ENCODE data around the gene VDAC1.
A peak's percentile ranks its signal among the peaks of the same experiment; 100 is the strongest.

Gene VDAC1

DNA sequence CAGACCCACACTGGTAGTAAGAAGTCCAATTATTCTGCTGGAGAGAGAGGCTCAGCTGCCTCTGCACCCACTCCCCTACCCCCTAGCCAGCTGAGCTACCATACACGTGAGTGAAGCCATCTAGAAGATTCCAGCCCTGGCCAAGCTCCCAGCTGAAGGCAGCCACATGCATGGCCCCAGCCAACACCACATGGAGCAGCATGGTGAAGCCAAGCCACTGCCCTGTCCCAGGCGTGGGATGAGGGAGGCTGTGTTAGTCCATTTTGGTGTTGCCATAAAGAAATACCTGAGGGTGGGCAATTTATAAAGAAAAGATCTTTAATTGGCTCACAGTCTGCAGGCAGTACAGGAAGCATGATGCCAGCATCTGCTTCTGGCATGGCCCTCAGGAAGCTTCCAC lies 20.0 kb upstream of the VDAC1 start:
- DNase-seq (ENCODE audit: low spot score), result no peak

DNA sequence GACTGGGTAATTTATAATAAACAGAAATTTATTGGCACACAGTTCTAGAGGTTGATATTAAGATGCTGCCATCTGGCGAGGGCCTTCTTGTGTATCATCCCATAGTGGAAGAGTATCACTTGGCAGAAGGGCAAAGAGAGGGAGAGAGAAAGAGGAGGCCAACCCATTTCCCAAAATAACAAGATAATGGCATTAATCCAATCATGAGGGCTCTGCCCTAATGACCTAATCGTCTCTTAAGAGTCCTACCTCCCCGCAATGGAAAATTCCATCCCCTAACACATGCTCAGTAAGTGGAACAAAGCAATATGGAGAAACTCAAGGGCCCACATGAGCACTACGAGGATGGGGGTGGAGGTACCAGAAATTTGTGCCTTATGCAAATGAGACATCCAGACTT lies 17.6 kb upstream of the VDAC1 start:
- DNase-seq (ENCODE audit: low spot score), result no peak

DNA sequence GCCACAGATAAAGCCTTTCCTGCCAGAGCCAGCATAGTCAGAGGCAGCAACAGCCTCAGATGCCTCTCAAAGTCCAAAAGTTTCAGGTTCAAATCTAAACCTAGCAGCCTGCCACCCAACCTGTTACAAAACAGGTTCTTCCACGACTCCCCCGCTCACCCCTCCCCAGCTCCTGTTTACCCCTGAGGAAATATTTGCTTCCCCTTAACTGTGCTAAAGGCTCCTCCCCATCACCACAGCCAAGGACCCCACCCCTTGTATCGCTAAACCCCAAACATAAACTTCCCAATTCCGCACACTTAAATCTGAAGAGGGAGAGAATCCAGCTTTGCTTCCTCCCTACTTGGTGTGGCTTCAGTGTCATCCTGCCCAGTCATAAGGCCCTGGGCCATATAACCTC lies 15.4 kb upstream of the VDAC1 start:
- DNase-seq (ENCODE audit: low spot score), result peak; percentile 59

DNA sequence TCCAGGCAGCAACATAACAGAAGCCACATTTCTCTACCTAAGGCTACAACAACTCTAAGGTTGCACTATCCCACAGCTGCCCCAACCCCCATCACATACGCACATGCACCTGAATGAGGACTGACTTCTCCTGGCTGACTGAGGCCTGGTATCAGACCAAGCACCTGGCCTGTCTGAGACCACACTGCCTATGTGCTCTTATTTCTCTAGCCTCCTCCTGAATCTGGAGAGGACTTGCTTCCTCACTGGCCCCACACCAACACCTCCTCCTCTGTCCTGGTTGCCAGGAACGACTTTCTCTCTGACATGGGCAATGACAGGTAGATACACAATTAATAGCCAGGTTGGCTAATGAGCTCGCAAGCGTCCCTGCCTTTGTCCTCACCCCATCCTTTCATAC lies 14.9 kb upstream of the VDAC1 start:
- no peak for DNase-seq (ENCODE audit: low spot score)

DNA sequence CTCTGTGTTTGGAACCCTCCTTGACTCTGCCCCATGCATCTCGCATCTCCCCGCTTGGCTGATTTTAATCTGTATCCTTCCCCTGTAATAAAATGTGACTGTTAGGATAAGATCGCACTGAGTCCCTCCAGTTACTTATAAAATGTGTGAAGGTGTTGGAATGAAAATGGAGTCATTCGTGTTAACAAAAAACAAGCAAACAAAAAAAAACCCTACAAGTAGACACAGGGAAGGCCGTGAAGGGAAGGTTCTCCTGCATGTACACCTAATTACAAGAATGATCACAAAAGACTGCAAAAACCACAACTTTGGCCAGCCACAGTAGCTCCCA lies 14.2 kb upstream of the VDAC1 start:
- no peak for DNase-seq (ENCODE audit: low spot score)

DNA sequence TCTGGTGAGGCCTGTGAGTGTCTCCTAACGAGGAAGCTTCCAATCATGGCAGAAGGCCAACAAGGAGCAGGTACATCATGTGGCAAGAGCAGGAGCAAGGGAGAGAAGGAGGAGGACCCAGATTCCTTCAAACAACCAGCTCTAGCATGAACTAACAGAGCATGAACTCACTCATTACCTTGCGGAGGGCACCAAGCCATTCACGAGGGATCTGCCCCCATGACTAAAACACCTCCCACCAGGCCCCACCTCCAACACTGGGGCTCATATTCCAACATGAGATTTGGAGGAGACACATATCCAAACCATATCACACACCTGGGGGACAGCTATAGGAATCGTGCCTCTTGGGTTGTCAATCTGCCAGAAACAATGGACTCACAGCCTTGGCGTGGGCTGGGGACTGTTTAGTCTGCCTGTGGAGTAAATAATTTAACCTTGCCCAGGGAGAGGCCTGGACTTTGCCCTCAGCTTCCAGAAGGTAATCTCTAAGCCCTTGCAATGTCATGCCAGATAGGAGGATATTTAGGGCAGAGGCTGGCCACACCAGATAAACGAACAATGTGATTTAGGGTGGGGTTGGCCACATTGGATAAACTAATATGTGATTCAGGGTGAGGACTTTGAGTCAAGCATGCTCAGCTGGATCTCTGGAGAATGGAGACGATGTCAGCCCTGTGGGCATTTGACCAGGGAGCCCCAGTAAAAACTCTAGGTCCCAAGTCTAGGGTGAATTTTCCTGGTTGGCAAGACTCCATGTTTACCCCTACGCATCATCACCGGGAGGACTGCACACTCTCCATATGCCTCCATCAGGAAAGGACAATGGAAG lies 13.6 kb upstream of the VDAC1 start:
- DNase-seq (ENCODE audit: low spot score), result peak; percentile 97

DNA sequence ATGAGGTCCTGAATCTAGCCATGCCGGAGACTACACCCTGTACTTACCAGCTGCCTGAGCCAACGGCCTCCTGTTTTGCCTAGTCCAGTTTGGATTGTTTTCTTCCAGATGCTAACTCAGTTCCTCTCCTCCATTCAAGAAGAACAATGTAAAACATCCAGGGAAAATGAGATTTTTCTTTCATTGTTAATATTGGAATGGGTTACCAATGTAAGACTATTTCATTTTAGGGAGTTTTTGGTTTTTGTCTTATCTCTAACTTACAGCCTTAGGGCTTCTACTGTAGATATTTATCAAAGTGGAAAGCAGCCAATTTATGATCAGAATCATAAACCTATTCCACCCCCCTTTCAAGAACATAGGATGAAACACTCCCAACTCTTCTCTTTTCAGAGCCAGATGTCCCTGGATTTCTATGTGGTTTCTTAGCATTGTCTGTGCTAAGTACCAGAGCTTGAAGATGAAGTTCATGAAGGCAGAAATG lies 3.5 kb upstream of the VDAC1 start:
- no peak for DNase-seq (ENCODE audit: low spot score)

DNA sequence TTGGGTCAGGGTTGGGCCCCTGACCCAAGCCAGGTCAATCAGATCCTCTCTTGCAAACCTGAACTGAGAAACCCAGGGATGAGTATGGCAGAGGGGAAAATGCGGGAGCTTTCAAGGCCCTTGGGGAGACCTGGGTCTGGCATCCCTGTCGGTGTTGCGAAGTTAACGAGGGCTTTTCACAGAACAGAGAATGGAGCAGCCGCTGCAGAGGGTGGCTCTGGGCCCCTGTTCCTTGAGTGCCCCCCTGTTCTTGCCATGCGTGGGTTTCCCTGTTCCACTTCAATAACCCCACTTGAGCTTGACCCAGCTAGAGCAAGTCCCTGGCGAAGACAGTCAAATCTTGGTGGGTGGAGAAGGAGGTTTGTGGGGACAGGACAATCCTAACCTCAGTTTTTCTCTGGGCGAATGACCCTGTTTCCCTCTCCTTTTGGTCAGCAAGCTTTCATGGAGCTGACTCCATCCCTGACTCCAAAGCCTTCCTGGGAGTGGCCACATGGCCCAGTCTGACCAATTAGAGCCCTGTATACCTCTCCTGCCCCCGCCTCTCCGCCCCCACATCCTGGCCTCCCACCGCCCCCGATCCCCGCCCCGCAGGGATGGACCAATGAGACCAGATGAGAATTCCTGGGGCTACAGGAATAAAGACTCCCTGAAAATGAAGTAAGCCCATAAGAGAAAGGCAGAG lies 2.9 kb upstream of the VDAC1 start:
- no peak for DNase-seq (ENCODE audit: low spot score)

DNA sequence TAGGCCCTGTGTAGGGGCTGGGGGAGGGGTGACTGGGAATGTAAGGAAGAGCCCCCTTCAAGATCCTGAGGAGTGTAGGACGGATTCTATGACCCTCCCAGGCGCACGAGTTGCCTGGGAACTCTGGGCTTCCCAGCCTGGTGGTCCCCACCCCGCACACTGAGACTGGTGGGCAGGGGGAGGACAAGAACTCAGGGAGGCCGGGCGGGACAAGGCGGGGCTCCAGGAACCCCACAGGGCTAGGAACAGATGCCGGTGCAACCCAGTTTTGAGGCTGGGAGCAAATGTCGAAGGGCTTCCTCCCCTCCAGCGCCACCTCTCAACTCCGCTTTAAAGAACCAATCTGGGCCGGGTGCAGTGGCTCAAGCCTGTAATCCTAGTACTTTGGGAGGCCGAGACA lies 1.3 kb upstream of the VDAC1 start:
- DNase-seq (ENCODE audit: low spot score), result no peak

DNA sequence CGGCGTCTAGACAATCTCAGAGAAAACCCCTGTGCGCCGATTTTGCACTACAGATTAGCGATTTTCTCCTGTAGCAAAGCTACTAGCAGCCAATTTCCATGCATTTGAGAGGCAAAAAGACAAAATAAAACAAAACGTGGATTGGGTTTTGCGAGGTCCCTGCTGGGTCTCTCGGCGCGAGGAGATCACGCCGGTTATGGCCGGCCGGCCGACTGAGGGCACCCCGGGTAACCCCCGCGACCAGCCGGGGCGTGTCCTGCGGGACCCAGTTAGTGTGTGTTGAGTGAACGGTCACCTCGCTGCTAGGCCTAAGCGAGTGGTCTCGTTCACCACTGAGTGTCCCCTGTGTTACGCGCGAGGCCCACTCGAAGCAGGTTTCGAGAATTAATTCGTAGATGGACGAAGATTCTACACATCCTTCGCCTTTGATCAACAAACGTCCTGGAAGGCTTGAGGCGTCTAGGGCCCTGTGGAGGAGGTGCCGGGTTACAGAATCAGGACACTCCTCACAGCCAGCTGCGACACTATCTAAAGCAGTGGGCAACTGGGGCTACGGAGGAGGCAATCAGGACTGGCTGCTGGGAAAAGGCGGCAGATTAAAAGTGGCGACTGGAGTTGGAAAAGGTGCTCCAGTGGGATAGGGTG lies 764 bp upstream of the VDAC1 start:
- peak; percentile 25 for DNase-seq (ENCODE audit: low spot score)

DNA sequence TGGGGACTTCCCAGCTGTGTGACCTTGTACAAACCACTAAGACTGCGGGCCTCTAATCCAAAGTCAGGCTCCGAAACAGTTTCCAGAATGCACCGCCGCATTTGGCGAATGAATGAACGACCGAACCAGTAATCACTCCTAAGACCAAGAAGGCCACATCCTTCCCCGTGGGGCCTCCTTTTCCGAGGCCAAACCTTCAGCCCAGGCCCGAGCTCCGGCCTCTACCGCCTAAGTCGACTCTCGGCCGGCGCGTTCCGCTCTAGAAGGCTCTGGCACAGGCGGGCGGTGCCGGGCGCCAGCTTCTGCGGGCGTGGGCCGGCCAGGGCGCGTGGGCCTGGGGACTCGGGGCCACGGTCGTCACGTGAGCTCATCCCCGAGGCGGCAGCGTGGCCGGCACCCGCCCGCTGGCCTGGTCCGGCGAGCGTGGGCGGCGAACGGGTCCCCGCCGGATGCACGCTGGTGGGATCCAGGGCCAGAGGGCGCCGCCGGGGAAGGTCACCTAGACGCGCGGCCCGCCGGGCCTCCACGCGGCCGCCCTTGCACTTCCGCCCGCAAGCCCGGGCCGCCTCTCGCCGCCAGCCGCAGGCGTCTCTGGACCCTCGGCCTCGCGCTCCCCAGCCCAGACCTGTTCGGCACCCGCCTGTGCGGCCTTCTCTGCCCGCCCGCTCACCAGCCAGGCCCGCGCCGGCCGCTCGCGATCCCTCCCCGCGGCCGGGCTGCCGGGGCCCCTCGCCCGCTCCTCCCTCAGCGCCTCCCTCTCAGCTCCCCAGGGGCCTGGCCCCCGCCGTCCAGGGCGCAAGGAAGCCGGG lies 754 bp downstream of the VDAC1 start:
- no peak for DNase-seq (ENCODE audit: low spot score)

DNA sequence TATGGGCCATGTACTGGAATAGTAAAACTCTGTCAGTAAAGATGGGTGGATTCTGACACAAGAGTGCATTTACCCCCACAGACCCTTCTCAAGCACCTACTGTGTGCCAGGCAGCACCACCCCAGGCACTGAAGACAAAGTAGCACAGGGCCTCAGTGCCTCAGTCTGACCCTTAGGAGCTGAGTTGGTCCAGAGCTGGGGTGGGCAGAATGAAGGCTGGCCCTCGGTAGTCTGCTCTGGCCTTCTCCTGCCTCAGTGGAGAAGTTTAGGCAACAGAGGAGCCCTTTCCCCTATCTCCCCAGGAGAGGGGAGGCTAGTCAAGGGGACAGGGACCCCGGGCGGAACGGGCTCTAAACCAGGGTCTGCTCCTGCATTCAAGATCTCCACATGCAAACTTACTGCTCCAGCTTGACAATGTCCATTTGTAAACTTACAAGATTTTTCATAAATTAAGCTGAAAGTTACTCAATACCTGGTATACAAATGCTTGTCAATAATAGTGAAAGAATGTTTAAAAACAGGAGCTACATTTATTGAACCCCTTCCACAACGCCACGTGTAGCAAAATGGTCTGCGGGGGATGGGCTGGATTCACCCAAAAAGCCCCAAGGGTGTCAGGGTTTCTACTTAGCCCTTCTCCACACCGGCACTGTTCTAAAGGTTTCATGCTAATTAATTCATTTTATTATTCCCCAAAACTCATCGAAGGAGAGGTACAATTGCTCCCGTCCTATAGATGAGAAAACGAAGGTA lies 1.5 kb downstream of the VDAC1 start:
- no peak for DNase-seq (ENCODE audit: low spot score)

DNA sequence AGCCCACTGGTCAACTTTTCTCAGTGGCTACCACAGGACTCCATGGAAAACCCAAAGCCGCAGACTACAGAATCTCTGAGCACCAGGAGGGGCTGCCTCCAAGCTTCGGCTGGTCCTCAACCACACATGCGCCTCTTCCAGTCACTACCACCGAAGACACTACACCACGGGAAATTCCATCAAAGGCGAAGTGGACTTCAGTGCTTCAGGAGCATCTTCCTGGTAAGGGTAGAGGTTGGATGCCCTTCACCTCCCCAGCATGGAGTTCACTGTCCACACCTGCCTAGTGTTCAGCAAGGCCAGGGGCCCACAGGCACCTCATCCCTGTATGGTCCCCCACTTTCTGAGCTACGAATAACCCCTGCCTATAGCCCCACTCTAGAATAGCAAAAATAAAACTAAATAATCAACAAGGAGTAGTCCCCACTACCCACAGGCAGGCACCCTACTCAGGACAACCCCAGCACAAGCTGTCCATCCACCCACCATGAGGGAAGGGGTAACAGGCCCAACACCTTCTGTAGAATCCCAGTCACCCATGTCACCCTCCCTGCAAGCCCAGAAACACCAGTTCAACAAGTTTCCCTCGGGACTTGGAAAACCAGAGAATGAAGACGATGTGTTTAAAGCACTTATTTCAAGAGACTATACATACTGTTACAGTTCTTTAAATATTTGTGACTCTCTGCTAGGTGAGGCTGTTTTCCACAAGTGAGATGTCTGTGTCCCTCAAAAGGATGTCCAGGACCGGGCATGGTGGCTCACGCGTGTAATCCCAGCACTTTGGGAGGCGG lies 2.6 kb downstream of the VDAC1 start:
- no peak for DNase-seq (ENCODE audit: low spot score)

DNA sequence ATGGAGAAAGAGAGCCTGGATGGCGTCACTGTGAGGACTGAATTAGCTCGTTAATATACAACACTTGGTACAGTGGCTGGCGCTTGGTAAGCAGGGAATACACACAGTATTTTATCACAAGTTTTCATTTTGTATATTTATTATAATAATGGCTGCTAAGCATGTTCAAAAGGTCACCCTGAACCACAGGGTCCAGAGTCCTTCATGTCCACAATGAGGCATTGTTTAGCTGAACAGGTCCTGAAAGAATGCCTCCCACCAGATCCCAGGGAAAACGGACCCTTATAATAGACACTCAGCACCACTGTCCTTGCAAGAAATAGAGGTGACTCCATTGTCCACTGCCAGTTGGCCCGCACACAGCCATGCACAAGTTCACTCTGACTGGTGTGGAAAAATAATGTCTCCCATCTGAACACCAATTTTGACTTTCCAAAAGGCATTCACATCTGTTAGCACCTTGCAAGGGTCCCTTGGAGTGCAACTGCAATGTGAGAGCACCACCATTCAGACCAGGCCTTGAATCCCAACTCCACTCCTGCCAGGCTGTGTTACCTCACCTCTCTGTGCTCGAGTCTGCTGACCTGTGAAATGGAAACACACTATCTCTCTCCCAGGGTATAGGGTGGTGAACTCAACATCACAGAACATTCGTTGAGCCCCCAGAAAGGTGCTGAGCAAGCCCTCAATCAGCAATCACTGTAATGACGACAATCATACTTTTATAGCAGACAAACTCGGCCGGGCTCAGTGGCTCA lies 3.9 kb downstream of the VDAC1 start:
- DNase-seq (ENCODE audit: low spot score), result no peak

DNA sequence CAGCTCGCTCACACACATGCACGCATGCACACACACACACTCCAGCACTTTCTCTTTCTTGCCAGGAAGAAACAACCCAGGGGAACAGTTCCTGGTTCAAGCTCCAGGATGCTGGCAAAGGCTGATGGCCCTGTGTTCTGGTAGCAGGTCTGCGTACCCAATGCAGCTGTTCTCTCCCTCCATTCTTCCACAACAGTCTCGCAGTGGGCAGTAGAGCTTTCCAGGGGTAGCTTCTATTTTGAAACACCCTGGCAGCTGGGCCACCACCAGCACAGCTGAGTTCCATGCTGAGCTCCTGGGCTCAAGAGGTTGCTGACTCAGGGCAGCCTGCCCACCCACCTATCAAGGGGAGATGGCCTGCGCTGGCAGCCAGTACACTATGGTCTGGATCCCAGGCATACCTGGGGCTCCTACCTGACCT lies 4.7 kb downstream of the VDAC1 start:
- no peak for DNase-seq (ENCODE audit: low spot score)

DNA sequence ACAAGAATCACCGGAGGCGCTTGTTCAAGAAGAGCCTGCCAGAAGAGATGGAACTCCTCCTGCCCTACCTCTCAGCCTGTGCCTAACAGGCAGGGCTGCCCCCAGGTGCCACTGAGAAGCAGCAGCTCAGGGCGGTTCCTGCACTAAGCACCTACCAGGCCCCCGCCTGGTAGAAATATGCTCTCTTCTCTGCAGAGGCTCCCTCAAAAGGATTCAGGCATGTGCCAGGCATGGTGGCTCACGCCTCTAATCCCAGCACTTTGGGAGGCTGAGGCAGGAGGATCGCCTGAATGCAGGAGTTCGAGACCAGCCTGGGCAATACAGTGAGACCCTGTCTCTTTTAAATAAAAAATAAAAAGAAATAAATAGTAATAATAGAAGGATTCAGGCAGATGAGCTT lies 6.0 kb downstream of the VDAC1 start:
- DNase-seq (ENCODE audit: low spot score), result no peak

DNA sequence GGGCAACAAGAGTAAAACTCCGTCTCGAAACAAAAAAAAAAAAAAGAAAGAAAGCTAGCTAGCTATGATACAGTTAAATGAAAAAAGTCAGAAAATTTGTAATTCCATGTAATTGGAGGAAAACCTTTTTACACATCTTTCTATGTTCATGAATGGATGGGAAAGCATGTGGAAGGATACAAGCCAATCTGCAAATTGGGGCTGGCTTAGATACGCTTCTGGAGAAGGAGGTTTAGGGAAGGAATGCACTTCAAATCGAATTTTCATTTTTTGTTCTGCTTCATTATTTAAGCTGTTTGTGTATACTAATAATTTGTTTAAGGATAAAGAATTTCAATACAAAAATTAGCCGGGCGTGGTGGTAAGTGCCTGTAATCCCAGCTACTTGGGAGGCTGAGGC lies 6.7 kb downstream of the VDAC1 start:
- DNase-seq (ENCODE audit: low spot score), result no peak

DNA sequence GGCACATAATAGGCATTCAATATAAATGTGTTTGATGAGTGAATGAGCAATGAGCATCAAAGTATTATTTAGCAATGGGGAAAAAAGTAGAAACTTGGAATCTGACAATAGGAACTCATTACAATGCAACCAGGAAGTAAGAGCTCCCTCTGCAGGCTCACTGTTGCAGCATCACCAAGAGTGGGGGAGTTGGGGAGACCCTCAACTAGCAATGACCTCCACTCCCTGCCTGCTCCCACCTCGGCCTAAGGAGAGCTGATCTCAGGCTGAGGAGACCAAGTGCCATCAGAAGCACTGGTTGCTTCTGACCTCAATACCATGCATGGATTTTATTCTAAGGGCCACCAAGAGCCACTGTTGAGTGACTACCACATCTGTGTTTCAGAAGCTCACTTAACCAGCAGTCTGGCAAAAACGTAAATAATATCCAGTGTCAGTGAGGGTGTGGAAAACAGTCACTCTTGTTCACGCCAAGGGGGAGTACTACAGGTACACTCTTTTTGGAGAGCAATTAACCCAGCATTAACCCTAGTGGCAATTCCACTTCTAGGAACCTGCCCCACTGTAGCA lies 8.0 kb downstream of the VDAC1 start:
- DNase-seq (ENCODE audit: low spot score), result no peak

DNA sequence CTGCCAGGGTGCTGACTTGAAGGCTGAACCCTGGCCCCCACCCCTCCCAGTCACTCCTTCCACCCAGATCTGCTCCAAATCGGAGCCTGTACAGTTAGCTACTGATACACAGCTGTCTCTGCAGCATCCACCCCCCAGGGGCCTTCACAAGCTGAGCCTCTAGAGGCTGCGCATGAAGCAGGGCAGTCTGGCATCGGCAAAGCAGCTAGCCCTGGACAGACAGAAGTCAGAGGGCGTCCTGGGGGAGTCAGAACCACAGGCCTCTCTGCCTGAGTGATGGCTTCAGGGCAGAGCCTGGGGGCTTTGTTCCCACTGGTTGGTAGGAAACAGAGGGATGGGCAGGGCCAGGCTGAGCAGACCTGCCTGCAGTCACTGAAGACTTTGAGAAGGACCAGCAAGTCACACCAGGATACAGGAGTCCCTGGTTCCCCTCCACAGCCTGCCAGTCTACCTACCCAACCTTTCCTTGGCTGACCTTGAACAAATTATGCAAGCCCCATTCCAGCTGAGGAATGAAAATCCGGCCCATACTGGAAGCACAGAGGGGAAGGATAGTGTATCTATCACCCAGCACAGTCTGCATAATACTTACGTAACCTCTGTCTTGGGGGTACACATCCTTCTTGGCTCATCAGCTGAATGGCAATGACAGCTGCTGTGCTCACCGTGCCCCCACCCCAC lies 8.8 kb downstream of the VDAC1 start:
- DNase-seq (ENCODE audit: low spot score), result no peak

All from LoVo (cell line).